Inferior parietal cortex (tissue), 1 donor: ENCODE data around the gene SEPTIN12.

Experiments
- DNase-seq: peaks from one replicate; pipeline ENCODE4 v3.0.0-alpha.2; 2016; ENCODE audit errors: extremely low spot score

SEPTIN12 gene

GRCh38 chr16:4729876-4730275, 58.3 kb downstream of the SEPTIN12 start:
- DNase-seq = no peak

- no peak for DNase-seq
These were observed 59.5 kb downstream of the SEPTIN12 start for GRCh38 chr16:4728676-4729075.
